Fibroblast of upper back skin (primary cell): Measurements from ENCODE around the gene METTL3.

Source experiments
- DNase-seq: peaks from one replicate; pipeline ENCODE4 v3.0.0-alpha.2; 2013

METTL3 gene

DNA sequence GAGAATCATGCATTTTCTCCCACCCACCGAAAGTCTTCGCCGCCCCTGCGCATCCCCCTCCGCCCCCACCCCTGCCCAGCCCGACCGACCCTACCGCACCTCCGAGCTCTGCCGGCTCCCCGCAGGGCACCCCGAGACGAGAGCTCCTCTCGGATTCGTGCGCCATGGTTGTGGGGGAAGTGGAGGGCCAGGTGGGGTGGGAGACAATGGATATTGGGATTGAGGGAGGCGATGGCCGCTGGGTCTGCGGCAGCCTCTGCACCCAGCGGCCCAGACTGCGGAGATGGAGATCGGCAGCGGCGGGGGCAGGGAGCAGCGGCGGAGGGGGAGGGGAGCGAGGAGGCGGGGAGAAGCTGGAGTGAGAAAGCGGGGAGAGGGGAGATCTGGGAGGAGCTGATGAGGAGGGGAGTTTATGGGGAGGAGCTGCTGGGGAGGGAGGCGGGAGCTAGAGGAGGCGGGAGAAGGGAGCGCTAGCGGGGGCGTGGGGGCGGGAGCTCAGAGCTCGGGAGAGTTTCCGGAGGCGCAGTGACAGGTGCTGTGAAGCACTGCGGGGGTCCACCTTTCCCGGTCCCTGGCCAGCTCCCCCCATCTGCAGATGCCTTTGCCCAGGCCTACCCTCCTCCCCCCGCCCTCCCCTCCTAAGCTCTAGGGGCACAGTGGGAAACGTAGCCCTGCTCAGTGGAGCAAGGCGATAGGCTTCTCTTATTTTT, 15.0 kb upstream of the METTL3 start, which contains the start of gene SALL2:
Gene SALL2, minus strand, starts transcription at position 385 of the 710 bp plus-strand sequence. Its CDS starts 219 bp downstream, at position 166.
- peak; percentile 74 for DNase-seq

DNA sequence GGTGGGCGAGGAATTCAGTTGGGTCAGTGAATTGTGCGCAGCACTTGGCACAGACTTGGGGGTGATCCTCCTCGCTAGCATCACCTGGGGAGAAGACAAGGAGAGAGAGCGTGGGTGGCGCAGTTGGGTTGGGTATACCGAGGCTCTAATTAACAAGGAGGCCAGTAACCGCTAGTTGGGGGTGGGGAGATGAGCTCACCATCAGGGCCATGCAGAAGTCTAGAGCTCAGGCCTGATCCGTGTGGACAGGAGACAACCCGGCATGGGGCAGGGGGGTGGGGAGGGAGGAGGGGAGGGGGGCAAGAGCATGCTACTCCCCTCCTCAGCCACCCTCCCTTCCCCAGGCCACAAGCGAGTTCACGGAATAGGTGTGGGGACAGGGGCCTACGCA, 14.4 kb upstream of the METTL3 start:
- peak; percentile 13 for DNase-seq

GRCh38 chr14:21524575-21525490, 13.7 kb upstream of the METTL3 start:
- DNase-seq, result no peak

DNA sequence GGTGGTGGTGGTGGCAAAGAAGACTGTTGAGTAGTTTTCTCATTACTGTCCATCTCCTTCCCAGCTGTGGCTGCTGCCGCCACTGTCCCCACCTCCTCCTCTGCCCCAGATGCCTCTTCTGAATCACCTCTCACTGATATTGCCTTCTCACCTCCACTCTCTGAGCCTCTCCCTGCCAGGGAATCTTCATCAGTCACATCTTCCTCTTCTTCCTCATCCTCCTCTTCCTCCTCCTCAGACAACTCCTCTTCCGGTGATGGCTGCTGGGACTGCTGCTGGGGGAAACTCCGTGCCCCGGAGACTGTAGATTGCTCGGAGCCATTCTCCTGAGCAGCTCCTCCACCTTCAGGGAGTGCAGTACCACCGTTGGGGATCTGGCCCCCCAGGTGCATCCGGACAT, 12.1 kb upstream of the METTL3 start:
- no peak for DNase-seq

DNA sequence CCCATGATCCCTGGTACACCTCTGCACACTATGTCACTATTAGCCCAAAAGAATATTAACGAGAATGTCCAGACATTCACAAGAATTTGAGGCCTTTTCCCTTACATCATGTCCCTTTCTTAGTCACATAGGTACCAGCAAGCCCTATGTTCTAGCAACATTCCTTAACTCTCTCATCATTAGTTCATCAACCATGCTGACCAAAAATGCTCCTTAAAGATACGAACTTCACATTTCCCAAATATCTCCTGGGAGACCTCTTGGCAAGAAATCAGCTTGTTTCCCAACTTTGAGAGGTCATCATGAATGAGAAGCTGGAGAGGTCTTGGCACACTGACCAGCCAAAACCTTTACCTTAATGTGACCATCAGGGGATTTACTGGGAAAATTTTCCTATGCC, 10.4 kb upstream of the METTL3 start:
- peak; percentile 82 for DNase-seq

DNA sequence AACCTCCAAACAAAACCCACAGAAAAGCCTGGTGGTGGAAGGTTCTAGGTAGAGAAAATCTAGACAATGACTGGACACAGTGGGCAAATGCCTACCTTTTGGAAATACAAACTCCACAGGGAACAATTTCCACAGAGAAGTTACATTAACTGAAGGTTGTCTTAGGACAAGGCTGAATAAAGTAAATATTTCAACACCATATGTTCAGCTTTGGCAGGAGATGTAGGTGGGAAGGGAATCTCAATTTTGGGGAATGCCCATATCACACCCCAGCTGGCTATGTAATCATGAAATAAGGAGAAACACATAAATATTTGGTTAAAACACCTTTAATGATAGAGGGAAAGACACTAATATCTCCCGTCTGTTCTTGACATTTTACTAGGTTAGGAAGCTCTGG, 9.6 kb upstream of the METTL3 start:
- no peak for DNase-seq

DNA sequence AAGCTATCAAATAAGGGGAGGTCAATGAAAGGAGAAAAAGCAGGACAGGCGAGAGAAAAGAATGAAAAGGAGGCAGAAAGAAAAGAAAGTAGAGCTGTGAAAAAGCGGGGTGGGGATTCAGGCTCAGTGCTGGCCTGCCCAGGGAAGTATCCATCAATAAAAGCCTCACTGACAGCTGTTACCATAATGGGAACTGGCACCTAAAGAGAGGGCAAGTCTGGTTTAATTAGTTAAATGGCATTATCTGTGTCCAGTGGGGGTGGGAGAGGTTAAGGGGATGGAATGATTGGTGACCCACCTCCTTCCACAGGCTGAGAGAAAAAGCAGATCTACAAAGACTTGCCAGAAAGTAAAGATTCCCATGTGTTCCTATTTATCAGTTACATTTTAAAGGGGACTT, 7.6 kb upstream of the METTL3 start:
- no peak for DNase-seq

DNA sequence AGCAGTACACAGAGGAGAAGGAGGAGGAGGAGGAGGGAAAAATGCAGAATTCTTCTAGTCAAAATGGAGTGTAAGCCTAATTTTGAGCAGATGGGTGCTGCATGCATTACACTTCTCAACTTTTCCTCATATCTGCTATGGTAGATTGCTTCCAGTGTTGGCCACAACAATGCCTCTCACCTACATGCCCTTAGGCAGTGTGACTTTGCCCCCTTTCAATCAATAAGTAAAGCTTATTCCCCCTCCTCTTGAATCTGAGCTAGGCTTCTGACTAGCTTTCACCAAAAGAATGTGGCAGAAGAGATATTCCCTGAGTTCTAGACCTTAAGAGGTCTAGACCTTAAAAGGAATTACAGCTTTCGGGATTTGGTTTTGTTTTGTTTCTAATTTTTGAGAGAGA, 3.2 kb upstream of the METTL3 start:
- no peak for DNase-seq

DNA sequence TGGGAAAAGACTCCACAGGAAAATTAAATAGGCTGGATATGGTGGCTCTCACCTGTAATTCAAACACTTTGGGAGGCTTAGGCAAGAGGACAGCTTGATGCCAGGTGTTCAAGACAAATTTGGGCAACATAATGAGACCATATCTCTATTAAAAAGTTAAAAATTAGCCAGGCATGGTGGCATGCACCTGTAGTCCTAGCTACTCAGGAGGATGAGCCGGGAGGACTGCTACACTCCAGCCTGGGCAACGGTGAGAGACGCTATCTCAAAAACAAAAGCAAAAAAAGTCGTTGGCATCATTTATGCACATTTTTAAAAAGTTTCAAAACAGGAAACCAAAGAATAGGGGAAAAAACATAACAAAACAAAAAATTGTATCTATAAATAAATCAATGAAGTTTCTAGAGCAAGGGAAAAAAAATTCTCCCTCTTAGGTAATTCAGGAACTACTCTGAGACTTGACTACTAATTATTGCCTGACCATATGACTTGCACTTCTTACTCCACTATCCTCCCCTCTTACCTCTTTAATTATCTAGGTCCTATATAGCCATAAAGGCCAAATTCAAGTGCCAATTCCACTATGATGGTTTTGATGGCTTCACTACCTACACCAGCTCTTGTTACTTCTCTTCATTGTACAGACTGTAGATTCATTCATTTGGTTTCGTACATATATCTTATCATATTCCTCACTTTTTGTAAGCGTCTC, 1.6 kb downstream of the METTL3 start:
- DNase-seq, result no peak

DNA sequence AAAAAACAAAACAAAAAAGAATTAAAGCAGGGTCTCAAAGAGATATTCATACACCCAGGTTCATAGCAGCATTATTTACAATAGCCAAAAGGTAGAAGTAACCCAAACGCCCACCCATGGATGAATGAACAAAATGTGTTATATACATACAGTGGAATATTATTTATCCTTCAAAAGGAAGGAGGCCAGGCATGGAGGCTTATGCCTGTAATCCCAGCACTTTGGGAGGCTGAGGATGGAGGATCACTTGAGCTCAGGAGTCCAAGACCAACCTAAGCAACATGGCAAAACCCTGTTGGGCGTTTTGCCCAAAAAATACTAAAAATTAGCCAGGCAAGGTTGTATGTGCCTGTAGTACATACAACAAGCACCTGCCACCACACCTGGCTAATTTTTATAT, 4.6 kb downstream of the METTL3 start:
- DNase-seq, result no peak

- DNase-seq, result no peak
Measured at GRCh38 chr14:21505012-21505553, 6.1 kb downstream of the METTL3 start.

- DNase-seq, result no peak
Measured at GRCh38 chr14:21503376-21503775, 7.8 kb downstream of the METTL3 start.

DNA sequence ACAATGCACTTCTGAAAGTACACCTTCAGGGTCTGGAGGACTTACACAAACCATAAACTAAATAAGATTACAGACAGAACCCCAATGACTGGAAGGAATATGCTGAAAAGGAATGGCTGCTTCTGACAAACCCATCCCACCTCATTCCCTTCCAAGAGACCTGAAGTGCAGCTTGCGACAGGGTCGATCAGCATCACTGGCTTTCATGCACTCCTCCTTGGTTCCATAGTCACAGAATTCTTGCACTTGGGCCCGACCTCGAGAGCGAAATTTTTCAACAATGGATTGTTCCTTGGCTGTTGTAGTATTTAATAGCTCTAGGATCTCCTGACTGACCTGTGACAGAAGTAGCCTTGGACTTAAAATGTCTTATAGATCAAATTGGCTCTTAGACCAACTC, 9.6 kb downstream of the METTL3 start:
- no peak for DNase-seq

DNA sequence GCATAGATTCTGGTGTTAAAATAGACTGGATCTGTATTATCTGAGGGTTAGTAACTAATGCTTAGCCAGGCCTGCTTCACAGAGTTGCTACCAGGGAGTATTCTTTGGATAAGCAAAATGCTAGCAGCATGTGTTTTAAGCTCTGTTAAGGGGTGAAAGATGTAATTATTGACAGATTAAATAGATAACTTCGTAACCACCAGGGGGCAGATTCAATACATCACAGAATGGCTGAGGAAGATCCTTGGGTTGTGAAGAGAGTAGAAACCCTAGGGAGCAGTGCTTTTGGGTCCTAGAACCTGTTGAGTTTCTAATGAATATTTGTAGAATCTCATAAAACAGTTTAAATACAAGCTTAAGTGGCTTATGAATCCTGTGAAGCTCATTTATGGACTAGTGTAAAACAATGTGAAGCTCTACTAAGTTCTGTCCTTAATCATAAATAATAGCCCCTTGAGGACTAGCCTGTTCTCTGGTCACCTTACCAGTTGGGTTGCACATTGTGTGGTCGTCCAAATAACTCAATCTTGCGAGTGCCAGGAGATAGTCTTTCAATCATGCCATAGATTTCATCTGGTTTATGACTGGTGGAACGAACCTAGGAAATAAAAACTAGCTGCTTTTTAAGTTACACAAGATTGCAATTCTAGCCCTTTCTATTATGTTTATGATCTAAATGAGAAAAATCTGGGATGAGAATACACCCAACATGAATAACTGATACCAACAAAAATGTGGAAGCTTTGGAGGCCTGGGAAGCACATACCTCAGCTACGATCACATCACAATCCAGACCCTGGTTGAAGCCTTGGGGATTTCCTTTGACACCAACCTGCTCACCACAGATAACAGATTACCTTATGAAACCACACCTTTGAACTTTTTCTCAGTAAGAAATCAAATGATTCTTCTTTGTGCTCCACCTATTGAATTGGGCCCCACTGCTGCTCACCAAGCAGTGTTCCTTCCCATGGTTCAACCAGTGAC, 12.3 kb downstream of the METTL3 start:
- DNase-seq, result peak; percentile 46

GRCh38 chr14:21496453-21496852, 14.7 kb downstream of the METTL3 start:
- DNase-seq, result no peak

DNA sequence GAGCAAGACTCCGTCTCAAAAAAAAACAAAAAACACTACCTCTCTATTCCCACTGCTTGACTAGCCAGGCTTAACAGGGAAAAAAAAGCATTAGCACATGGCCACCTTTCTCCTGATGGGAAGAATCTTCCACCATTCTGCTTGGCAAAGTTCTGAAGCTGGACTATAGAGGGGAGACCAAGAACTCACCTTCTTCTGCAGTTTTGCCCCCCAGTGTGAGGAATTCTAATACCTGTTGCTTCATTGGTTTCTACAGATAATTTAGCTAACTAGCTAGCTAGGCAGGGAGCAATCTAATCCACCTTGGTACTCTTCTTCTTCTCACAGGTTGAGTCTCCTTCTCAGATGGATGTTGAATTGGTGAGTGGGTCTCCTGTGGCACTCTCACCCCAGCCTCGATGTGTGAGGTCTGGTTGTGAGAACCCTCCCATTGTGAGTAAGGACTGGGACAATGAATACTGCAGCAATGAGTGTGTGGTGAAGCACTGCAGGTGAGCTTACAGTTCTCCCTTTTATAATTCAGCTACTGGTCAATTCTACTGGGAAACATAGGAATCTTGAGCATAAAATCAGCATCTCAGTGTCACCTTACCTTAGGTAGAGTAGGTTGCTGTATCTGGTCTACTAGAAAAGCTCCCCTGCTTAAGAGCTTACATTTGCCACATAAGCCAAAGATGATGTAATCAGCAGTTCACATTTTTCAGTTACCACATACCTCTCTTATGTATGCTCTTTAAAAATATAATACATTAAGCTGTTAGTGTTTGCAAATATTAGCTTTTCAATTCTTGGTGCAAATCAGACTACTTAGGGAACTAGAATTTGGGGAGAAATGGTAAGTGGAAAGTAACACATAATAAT, 16.0 kb downstream of the METTL3 start:
- DNase-seq, result peak; percentile 52

DNA sequence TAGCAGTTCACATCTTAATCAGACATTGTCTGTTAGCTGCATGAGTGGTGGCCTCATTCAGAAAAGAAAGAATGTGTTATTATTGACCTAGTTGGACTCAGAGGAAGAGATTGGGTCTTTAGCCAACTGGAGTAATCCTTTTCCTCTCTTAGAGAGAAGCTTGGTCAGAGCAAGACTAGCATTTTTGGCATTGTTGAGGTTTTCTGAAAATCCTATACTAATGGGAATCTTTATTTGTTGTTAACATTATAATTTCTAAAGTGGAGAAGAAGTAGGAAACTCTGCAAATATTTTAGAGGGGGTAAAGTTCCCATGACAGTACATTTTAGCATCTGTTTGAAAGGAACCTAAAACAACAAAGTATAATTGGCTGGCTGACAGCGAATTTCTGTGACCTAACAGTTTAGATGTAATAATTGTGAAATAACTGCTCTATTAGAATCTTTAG, 24.5 kb downstream of the METTL3 start:
- peak; percentile 78 for DNase-seq

DNA sequence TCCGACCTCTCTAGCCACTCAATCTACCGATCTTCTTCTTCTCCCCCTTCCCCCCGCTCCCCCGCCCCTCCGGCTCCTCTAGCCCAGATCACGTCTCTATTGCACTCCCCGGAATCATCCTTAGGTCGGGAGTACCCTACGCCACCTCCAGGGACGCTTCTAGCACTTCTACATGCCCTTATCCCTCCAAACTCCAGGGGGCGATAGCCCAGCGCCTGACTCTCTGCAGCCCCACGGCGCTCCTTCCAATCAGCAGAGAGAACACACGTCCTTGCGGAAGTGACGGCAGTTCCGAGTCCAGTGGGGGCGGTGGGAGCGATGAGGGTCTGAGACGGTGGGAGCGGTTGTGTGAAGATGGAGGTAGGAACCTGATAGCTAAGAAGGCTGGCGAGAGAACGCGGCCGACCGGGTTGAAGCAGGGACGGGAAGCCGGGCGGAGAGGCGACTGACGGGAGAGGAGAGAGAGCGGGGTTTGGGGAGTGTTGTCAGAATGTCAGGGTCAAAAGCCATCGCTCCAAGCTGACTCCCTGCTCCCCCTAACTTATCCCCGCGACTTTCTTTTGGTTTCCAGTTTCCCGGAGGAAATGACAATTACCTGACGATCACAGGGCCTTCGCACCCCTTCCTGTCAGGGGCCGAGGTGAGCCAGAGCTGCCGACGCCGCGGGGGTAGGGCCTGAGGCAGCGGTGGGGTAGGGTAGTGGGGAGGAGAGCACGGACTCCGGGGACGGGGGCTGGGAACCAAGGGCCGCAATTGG, 34.0 kb downstream of the METTL3 start, which contains the start of the genes RAB2B and TOX4:
Gene RAB2B, minus strand, starts transcription at position 35 of the 757 bp plus-strand sequence. CDS start 87 bp downstream, outside the sequence.
Gene TOX4, plus strand, starts transcription at position 271 of the 757 bp plus-strand sequence. Its CDS starts 84 bp downstream, at position 355.
- peak; percentile 98 for DNase-seq

GRCh38 chr14:21476523-21476924, 34.6 kb downstream of the METTL3 start:
- no peak for DNase-seq
